G401.6 (cell line): ENCODE data around the gene ASMT.
"Not testable (repeated sequence)": the region's sequence is repeated elsewhere in the genome, so short reads cannot be mapped to it uniquely, and the experiment has no call there.

Experiments
- FAIRE-seq: peaks from 2 replicates; lab custom pipeline; 2012; peaks lifted over from hg19 to GRCh38; lab: Jason Lieb, UNC

Gene ASMT, protein sequence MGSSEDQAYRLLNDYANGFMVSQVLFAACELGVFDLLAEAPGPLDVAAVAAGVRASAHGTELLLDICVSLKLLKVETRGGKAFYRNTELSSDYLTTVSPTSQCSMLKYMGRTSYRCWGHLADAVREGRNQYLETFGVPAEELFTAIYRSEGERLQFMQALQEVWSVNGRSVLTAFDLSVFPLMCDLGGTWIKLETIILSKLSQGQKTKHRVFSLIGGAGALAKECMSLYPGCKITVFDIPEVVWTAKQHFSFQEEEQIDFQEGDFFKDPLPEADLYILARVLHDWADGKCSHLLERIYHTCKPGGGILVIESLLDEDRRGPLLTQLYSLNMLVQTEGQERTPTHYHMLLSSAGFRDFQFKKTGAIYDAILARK

DNA sequence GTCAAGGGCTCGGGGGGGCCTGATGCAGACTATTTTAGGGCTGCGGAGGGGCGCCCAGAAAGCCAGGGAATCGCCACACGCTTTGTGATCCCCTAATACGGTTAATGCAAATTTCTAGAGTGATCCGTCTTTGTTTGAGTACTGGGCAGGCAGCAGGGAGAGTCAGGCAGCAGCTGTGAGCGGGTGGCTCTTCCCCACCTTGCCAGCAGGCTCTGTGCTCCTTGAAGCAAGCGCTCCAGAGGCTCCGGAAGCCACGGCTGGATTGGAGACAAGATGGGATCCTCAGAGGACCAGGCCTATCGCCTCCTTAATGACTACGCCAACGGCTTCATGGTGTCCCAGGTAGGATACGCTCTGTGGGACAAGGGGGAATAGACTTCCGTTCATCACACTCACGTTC lies at the start of gene ASMT:
Gene ASMT (plus strand): TSS at position 133 of the 400 bp plus-strand sequence. CDS start 141 bp downstream, at position 274.
- no peak for FAIRE-seq

DNA sequence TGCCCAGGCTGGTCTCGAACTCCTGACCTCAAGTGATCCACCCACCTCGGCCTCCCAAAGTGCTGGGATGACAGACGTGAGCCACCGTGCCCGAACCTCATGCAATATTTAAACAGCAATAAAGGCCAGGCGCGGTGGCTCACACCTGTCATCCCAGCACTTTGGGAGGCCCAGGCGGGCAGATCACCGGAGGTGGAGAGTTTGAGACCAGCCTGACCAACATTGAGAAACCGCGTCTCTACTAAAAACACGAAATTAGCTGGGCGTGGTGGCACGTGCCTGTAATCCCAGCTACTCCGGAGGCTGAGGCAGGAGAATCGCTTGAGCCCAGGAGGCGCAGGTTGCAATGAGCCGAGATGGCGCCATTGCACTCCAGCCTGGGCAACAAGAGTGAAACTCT lies 40.7 kb upstream of the ASMT start:
- not testable (repeated sequence) for FAIRE-seq

DNA sequence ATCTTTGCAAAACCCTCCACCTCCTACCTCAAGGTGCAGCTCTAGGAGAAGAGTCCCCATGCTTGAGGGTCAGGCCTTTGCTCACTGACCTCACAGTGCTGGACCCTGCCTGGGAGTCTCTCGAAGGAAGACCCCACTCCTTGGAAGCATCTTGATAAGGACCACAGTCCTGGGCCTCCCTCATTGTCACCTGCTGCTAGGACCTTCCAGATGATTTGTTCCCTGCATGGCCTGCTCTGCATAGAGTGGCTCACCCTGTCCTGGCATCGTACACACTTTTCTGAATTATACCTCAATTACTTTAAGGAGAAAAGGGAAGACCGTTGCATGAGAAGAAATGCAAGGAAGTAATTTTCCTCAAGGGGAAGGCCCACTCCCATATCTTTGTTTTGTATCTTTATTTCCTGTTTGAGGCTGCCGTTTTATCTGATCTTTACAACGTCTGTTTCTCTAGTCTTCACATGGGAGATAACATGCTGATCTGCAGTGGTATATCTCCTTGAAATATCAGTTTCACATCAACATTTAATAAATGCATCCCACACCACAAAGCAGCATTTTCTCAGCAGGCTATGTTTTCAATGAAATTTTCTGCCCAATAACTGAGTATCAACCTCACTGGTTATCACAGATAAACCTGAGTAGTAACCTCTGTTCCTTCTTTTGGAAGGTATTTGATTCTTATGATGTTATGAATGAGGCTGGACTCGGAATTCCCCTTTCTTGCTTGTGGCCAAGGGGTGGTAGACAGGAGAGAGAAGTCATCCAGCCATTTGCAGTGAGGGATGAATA lies 38.5 kb upstream of the ASMT start:
- FAIRE-seq, result no peak

DNA sequence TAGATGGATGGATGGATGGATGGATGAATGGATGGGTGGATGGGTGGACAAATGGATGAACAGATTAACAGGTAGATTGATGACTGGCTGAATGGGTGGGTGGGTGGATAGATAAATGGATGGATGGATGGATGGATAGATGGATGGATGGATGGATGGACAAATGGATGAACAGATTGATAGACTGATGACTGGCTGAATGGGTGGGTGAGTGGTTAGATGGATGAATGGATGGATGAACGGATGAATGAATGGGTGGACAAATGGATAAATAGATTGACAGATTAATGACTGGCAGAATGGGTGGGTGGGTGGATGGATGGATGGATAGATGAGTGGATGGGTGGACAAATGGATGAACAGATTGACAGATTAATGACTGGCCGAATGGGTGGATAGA lies 37.0 kb upstream of the ASMT start:
- no peak for FAIRE-seq

DNA sequence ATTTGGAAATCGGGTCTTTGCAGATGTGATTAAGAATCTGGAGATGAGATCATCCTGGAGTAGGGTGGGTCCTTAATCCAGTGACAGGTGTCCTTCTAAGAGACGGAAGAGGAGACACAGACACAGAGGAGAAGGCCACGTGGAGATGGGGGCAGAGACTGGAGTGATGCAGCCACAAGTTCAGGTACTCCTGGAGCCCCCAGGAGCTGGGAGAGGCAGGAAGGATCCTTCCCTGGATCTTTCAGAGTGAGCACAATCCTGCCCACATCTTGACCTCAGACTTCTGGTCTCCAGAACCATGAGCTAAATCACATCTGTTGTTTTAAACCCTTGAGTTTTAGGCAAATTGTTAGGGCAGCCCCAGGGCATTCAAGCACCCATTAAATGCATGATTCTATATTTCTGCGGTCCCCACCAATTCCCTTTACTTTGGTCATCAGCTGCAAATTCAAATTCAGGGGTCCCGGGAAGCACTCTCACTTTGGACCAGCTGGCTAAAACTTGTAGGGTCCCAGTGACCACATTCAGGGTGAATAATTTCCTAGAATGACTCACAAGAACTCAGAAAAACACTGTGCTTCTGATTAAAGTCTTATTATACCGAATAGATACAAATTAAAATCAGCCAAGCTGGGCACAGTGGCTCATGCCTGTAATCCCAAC lies 36.2 kb upstream of the ASMT start:
- no peak for FAIRE-seq

DNA sequence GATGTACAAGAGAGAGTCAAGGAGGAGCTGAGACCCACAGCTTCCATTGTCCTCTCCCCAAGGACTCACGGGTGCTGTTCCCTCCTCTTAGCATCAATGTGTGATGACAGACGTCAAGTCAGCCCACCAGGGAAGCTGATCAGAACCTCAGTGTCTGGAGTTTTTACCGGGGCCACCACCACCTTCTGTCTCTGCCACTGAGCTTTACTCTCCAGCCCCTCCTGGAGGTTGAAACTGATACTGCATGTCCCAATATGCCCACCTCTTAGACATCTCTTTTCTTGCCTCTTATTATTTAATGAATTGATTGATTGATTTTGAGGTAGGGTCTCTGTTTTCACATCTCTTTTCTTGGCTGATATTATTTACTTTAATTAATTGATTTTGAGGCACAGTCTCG lies 33.7 kb upstream of the ASMT start:
- FAIRE-seq, result no peak

DNA sequence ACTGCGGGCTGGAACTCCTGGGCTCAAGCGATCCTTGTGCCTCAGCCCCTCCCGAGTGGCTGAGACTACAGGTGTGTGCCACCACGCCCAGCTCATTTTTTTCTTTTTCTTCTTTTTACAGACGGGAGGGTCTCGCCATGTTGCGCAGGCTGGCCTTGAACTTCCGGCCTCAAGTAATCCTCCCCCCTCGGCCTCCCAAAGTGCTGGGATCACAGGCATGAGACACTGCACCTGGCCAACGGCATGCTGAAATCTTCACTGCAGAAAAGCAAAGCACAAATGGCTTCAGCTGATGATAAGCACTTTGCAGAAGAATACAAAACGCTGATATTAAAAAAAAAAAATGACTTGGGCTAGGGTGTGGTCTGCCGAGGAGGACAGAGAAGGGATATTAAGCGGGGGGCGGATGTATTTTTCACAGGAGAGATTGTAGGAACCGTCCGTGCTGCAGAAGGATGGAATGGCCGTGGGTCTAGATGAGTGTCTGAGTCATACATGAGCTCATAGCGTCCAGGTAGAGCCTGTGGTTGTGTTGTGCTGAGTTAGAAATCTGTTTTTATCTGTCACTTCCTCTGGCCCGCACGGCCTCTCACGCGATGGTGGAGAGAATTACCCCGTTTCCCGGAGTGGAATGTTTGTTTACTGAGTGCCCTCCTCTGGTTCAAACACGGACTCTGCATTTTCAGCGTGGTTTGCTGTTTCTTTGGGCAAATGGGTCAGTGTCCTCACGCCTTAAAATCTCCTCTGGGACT lies 32.0 kb upstream of the ASMT start:
- no peak for FAIRE-seq

DNA sequence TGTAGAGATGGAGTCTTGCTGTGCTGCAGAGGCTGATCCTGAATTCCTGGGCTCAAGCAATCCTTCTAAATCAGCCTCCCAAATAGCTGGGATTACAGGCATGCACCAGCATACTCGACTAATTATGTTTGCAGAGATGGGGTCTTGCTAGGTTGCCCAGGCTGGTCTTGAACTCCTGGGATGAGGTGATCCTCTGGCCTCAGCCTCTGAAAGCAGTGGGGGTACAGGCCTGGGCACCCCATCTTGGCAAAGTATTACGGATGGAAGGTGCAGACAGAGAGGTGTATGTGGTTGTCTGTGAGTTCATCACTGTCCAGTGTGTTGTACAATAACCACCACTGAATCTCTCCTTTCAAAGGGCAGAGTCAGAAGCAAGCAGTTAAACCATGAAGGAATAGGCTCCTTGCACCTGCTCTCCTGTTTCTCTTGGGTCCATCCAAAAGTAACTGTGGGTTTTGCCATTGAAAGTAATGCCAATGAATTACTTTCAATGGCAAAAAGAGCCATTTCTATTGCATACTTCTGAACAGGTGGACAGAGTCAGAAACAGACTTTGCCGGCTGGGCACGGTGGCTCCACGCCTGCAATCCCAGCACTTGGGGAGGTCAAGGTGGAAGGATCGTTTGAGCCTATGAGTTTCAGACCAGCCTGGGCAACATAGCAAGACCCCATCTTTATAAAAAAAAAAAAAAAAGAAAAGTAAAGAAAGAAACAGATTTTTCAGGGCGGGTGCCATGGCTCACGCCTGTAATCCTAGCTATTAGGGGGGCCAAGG lies 30.4 kb upstream of the ASMT start:
- no peak for FAIRE-seq

DNA sequence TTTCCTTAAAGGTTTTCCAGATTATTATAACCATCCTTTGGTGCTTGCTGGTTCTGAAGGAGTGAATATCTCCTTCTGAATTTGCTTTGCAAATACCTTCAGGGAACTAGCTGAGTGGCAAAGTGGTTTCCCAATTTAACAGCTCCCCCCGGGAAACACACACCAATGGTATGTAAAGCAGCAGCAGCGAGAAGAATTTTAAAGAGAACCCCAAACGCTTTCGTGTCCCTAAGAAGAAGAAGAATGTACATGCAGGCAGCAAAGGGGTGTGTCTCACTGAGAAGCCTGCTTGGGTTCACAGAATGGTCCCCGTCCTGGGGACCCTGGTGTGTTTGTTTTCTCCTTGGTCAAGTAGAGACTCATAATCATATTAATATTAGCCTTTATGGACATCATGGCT lies 27.7 kb upstream of the ASMT start:
- no peak for FAIRE-seq

DNA sequence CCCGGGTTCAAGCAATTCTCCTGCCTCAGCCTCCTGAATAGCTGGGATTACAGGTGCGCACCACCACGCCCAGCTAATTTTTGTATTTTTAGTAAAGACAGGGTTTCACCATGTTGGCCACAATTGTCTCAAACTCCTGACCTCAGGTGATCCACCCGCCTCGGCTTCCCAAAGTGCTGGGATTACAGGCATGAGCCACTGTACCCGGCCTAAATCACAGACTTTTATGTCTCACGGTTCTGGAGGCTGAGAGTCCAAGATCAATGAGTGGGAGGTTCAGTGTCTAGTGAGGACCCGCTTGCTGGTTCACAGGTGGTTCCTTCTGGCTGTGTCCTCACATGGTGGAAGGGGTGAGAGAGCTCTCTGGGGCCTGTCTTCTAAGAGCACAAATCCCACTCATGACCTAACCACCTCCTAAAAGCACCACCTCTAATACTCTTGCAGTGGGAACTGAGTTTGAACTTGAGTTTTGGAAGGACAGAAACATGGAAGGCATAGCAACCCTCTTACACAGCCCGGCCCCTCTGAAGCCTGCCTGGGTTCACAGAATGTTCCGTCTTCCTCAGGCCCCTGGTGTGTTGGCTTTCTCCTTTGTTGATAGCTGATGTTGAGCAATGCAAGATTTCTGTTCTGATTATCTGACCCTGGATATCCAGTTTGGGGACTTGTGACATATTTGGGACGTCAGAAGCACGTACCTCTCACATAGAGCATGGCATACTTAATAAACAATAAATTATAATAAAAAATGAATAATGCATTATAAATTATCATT lies 25.3 kb upstream of the ASMT start:
- no peak for FAIRE-seq

DNA sequence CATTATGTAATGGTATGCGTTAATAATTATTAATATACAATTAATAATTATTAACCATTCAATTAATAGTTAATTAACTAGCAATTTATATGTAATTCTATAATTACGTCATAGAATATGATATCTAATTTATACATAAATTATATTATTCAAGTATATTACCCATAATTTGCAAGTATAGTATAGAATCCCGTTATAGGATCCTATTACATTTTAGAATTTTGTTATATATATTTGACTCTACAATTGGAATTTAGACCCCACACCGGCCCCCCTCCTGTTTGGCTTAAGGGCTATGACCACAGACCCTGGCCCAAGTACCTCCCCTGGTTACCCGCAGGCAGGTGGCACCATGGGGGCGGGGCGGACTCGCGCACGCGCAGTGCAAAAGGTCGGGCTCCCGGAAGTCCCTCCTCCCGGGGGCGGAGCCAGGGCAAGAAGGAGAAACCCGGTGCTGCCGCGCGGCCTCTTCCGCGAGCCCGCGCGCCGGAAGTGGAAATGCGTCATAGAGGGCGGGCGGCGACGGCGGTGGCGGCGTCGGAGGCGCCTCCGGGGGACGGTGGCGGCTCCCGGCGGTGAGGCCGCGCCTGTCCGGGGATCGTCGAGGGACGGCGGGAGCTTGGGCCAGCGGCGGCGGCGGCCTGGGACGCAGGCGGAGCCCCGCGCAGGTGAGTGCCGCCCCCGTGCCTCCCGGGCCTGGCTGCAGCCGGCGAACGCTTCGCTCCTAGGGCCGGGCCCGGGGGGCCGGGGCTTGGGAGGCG lies 23.6 kb upstream of the ASMT start, which contains the start of gene AKAP17A:
Gene AKAP17A (plus strand): TSS at position 503 of the 761 bp plus-strand sequence. CDS start 1,859 bp downstream, outside the sequence.
- no peak for FAIRE-seq

DNA sequence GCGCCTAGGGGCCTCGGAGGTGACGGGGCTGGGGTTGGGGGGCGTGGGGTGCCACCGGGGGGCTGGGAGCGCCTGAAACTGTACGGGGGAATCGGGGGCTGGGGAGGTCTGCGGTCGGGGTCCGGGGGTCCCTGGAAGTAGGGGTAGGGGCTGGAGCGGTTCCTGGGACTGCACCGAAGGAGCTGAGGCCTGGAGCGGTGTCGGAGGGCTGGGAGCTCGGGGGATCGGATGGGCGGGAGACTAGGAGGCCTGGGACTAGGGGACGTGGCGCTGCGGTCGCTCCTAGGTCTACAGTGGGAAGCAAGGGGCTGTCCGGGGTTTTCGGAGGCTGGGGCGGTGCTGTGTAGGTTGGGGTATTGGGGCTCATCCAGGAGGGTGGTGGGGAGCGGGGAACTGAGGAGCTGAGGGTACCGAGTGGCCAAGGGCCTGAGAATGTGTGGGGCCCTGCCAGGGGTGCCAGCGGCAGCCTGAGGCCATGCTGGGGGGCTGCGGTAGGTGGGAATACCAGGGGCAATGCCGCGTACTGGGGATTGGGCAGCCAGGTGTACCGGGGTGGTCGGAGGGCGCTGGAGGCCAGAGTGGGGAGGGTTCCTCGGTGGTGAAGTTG lies 22.9 kb upstream of the ASMT start:
- no peak for FAIRE-seq

DNA sequence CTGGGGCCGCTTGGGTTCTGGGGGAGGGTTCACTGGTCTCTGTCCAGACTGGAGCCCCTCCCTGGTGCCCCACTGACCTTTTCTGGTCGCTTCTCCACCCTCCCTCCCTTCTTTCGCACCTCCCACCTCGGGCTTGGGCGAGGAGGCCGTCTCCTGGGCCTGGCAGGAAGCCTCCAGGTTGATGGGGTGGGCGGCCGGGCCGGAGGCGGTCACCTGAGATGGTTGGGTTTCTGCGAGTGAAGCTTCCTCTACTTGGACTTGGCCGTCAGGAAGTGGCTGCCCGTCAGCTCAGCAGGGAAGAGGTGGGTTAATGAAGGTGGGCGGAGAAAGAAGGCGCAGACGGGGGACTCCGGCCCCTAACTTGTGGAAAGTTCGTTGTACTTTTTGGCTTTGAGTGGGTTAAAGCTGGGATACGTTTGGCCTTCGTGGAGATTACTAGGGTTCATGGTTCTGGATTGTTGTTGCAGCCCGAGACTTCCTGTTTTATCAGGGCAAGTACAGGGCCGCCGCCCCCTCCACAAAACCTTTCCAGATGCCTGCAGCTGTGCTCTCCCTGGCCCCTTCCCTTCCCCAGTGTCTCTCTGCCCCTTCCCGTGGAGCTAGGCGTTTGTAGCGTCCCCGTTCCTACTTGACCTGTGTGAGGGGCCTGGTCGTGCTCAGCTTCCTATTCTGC lies 22.3 kb upstream of the ASMT start:
- no peak for FAIRE-seq

DNA sequence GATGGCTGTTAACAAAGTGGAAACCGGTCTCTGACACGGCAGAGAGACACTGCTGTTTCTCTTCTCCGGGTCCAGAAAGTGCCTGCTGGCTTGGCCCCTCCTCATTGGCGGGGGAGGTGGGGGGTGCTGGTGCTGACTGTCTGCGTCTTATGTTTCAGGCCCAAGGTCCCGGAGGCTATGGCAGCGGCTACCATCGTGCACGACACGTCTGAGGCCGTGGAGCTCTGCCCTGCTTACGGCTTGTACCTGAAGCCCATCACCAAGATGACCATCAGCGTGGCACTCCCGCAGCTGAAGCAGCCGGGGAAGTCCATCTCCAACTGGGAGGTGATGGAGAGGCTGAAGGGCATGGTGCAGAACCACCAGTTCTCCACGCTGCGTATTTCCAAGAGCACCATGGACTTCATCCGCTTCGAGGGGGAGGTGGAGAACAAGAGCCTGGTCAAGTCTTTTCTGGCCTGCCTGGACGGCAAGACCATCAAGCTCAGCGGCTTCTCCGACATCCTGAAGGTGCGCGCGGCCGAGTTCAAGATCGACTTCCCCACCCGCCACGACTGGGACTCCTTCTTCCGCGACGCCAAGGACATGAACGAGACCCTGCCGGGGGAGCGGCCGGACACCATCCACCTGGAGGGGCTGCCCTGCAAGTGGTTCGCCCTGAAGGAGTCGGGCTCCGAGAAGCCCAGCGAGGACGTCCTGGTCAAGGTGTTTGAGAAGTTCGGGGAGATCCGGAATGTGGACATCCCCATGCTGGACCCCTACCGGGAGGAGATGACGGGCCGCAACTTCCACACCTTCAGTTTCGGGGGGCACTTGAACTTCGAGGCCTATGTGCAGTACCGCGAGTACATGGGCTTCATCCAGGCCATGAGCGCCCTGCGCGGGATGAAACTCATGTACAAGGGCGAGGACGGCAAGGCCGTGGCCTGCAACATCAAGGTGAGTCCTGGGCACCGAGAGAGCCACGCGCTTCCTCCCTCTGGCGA lies 21.3 kb upstream of the ASMT start:
- FAIRE-seq, result no peak

DNA sequence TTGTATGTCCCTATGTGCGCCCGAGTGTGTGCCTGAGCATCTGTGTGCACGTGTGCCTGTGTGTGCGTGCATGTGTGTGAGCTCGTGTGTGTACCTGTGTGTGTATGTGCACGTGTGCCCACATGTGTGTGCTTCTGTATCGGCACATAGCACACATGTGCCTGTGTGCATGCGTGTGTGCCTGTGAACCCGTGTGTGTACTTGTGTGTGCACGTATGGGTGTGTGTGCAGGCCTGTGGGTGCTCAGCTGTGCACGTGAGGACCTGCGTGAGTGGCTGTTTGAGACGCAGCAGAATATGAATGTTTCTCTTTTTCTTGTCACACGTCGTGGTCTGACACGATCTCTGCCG lies 19.2 kb upstream of the ASMT start:
- FAIRE-seq, result no peak

DNA sequence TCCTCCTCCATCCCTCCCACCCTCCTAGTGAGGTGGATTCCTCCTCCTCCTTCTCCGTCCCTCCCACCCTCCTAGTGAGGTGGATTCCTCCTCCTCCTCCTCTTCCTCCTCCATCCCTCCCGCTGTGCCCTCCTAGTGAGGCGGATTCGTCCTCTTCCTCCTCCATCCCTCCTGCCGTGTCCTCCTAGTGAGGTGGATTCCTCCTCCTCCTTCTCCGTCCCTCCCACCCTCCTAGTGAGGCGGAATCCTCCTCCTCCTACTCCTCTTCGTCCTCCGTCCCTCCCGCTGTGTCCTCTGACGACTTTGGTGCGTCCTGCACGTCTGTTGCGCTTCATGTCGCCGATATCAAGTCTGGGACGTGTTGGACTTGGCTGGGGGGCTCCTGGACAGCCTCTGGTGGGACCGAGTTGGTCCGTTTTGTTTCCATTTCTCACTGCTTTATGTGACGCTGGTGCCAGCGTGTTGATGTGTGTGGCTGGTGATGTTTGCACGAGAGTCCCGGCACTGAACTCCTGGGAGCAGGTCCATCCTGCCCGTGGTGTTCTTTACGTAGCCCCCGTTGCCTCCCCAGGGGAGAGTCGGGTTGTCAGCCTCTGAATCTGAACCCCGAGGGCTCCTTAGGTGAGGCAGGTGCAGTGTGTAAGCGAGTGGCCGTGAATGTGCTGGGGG lies 18.0 kb upstream of the ASMT start:
- FAIRE-seq, result no peak

DNA sequence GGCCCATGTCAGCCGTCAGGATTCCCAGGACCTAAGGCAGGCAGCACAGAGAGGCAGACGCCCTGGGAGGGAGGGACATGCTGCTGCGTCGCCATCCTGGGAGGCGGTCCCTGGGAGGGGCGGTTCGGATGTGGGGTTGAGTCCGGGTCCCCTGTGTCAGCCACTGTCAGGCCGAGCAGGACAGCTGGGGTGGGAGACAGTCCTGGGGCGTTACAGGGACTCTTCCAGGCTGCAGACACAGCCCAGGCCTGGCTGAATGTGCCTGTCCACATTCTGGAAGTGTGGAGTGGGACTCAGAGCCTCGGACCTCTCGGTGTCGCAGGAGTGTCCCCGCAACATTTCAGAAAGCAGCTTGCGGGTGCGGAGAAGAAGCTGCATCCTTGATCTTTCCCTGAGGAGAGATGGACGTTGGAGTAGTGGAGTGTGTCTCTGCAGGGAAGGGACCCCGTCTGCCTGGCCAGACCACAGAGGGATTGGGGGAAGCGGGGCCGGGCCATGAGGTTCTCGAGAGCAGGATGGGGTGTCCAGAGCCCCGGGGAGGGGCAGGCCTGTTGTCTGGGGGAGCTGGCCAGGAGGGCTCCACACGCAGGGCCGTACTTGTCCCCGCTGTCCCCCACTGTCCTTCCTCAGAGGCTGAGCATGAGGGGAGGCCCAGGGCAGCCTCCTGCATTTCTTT lies 17.4 kb upstream of the ASMT start:
- no peak for FAIRE-seq
